GM12878 (cell line): Measurements from ENCODE around the gene HS6ST3. TPM values are rescaled to one million over a fixed set of nuclear protein-coding genes. Genes with fewer than 3 reads are reported as not detected.

Experiments
- ATAC-seq: fragments of 200-7000 bp; cut with Tn5 transposase; 3 replicates; pipeline ENCODE4 v1.9.1; 2020; ENCODE audit warnings: mild to moderate bottlenecking, moderate library complexity
- BruUV-seq: library from RNA; stranded (reverse); fragments of 400-500 nt; replicated peaks from 2 replicates; lab custom pipeline; 2021; lab: Mats Ljungman, UMichigan
- CTCF ChIA-PET: fragments of 300-600 bp; sonication (Branson Sonifier 250); formaldehyde crosslinking; extraction: SDS; loops from one replicate; lab custom pipeline; 2021; ENCODE audit warnings: inconsistent platforms; lab: Yijun Ruan, JAX
- POLR2A ChIA-PET: fragments of 350-600 bp; formaldehyde crosslinking; extraction: SDS; loops from one replicate; lab custom pipeline; 2021; ENCODE audit warnings: inconsistent platforms; lab: Charles Lee
- RAD21 ChIA-PET: fragments of 300-600 bp; sonication (Branson Sonifier 250); formaldehyde crosslinking; loops from one replicate; lab custom pipeline; 2023; ENCODE audit warnings: antibody characterized with exemption; ENCODE audit not compliant: unreplicated experiment; lab: Charles Lee
- SMC1A ChIA-PET: fragments of 300-600 bp; sonication (Branson Sonifier 250); formaldehyde crosslinking; loops from one replicate; lab custom pipeline; 2023; ENCODE audit not compliant: unreplicated experiment, uncharacterized antibody; lab: Charles Lee
- DNase-seq: peaks from one replicate; pipeline ENCODE4 v3.0.0-alpha.2; 2011; ENCODE audit warnings: low read depth, low spot score
- FAIRE-seq: peaks from 3 replicates; lab custom pipeline; 2011; peaks lifted over from hg19 to GRCh38; lab: Jason Lieb, UNC
- H2AFZ ChIP-seq: 2 replicates; pipeline ENCODE4 v1.6.0; 2011; ENCODE audit warnings: low read depth, low read length, control low read depth; ENCODE audit not compliant: control insufficient read depth
- H3K27ac ChIP-seq: 2 replicates; pipeline ENCODE4 v1.5.1; 2011; ENCODE audit warnings: control low read depth; ENCODE audit not compliant: control insufficient read depth, insufficient read depth
- H3K27me3 ChIP-seq, 2 experiments: replicated peaks in 1 of 2; 2 replicates each; pipeline versions ENCODE4 v1.6.0 to v1.6.1; 2011; ENCODE audit warnings: low read length in 1 of 2; ENCODE audit not compliant: control insufficient read depth in 2 of 2, insufficient read depth in 2 of 2
- H3K36me3 ChIP-seq, 2 experiments: 2 replicates each; pipeline ENCODE4 v1.5.1; 2011; ENCODE audit warnings: low read length in 1 of 2; ENCODE audit not compliant: control insufficient read depth in 2 of 2, insufficient read depth in 2 of 2
- H3K4me1 ChIP-seq: 2 replicates; pipeline ENCODE4 v1.6.1; 2011; ENCODE audit warnings: mild to moderate bottlenecking, low read length, moderate library complexity, mixed read lengths; ENCODE audit not compliant: control insufficient read depth, insufficient read depth
- H3K4me2 ChIP-seq: 2 replicates; pipeline ENCODE4 v1.6.0; 2011; ENCODE audit warnings: control low read depth; ENCODE audit not compliant: control insufficient read depth, insufficient read depth
- H3K4me3 ChIP-seq: fragments of 200-600 bp; sonication (generic); 2 replicates; pipeline ENCODE4 v1.5.1; 2016
- H3K79me2 ChIP-seq: 2 replicates; pipeline ENCODE4 v1.6.0; 2011; ENCODE audit warnings: low read length; ENCODE audit not compliant: control insufficient read depth, insufficient read depth
- H3K9ac ChIP-seq: 2 replicates; pipeline ENCODE4 v1.8.0; 2011; ENCODE audit warnings: low read length, control low read depth, mixed read lengths; ENCODE audit not compliant: control insufficient read depth, insufficient read depth
- H3K9me3 ChIP-seq: replicated peaks from 3 replicates; pipeline ENCODE4 v1.5.1; 2011; ENCODE audit warnings: mild to moderate bottlenecking, low read length; ENCODE audit not compliant: control insufficient read depth, insufficient read depth
- H4K20me1 ChIP-seq: 2 replicates; pipeline ENCODE4 v1.6.0; 2011; ENCODE audit not compliant: control insufficient read depth, insufficient read depth
- ASH2L ChIP-seq: fragments of 300-600, 200-600 bp; sonication (generic); IDR thresholded peaks from 2 replicates; pipeline ENCODE4 v1.6.1; 2017; ENCODE audit warnings: low read depth, mild to moderate bottlenecking, borderline replicate concordance
- DPF2 ChIP-seq: fragments of 450-650 bp; IDR thresholded peaks from 2 replicates; pipeline ENCODE4 v1.6.1; 2017; ENCODE audit warnings: mild to moderate bottlenecking
- IKZF2 ChIP-seq, 2 experiments: fragments of 450-650 bp; IDR thresholded peaks; 2 replicates each; pipeline ENCODE4 v1.6.1; 2017; ENCODE audit warnings: mild to moderate bottlenecking in 2 of 2, moderate library complexity in 2 of 2
- POLR2AphosphoS2 ChIP-seq: IDR thresholded peaks from 2 replicates; pipeline ENCODE4 v1.6.1; 2011; ENCODE audit warnings: low read depth, mild to moderate bottlenecking, low read length, improper control_type of control experiment, moderate library complexity
- POU2F2 ChIP-seq: IDR thresholded peaks from 3 replicates; pipeline ENCODE4 v1.6.1; 2011; ENCODE audit warnings: low read depth, mild to moderate bottlenecking, low read length, borderline replicate concordance
- RBBP5 ChIP-seq: fragments of 200-600 bp; sonication (generic); conservative IDR thresholded peaks from 2 replicates; pipeline ENCODE4 v1.6.1; 2016
- SMAD5 ChIP-seq: IDR thresholded peaks from 2 replicates; pipeline ENCODE4 v1.6.1; 2016; ENCODE audit warnings: antibody characterized with exemption, low read depth
- SPI1 ChIP-seq: IDR thresholded peaks from 2 replicates; pipeline ENCODE4 v1.6.1; 2011; ENCODE audit warnings: low read depth, mild to moderate bottlenecking, low read length, moderate library complexity, borderline replicate concordance; ENCODE audit not compliant: insufficient read depth
- STAT1 ChIP-seq: fragments of 450-650 bp; conservative IDR thresholded peaks from 2 replicates; pipeline ENCODE4 v1.6.1; 2014; ENCODE audit warnings: antibody characterized with exemption, mild to moderate bottlenecking
- TCF3 ChIP-seq: IDR thresholded peaks from 2 replicates; pipeline ENCODE4 v1.6.1; 2012; ENCODE audit warnings: low read depth, mild to moderate bottlenecking, low read length, borderline replicate concordance; ENCODE audit not compliant: insufficient read depth
- ZNF217 ChIP-seq: fragments of 450-650 bp; IDR thresholded peaks from 2 replicates; pipeline ENCODE4 v1.6.1; 2017; ENCODE audit warnings: antibody characterized with exemption, mild to moderate bottlenecking
- ZNF24 ChIP-seq: fragments of 450-650 bp; IDR thresholded peaks from 2 replicates; pipeline ENCODE4 v1.6.1; 2017; ENCODE audit warnings: antibody characterized with exemption, mild to moderate bottlenecking
- WGBS: methylation state at CpG from one replicate; pipeline ENCODE4 v1.1.6; 2016; ENCODE audit warnings: low lambda C conversion rate; ENCODE audit not compliant: insufficient replicate concordance, insufficient coverage; ENCODE audit errors: missing lambda C conversion rate; 5-methylcytosine and 5-hydroxymethylcytosine counted together
- in situ Hi-C: fragments of 300-500 bp; cut with MboI; formaldehyde crosslinking; loops from 9 replicates; pipeline ENCODE4 v1.14.3; 2018; ENCODE audit warnings: mixed read lengths
- intact Hi-C: fragments of 100-400 bp; cut with micrococcal nuclease; formaldehyde crosslinking; loops from one replicate; pipeline ENCODE4 v1.14.2; 2022; ENCODE audit not compliant: unreplicated experiment
- polyA plus RNA-seq, 11 experiments: library from polyadenylated mRNA; depleted of rRNA in 4 of 11; unstranded in 6 of 11; stranded (reverse) in 5 of 11; fragments of >200 nt; fragmentation: Nextera tagmentation in 4 of 11; fragmentation: Illumina TruSeq in 1 of 11; extraction: Ambion mirVana in 4 of 11; extraction: Trizol in 1 of 11; gene quantifications; 1 replicate in 1 of 11; 2 replicates in 10 of 11; pipeline versions ENCODE4 v1.2.1 to v1.2.3, GENCODE V29; 2011 to 2016; ENCODE audit warnings: inconsistent platforms in 2 of 11, missing spikeins in 2 of 11, low read depth in 1 of 11
- total RNA-seq, 4 experiments: library from RNA; depleted of rRNA in 3 of 4; stranded (reverse); fragments of >200 nt in 3 of 4; fragmentation: Illumina TruSeq in 1 of 4; extraction: Trizol in 1 of 4; gene quantifications; 2 replicates each; pipeline versions ENCODE4 v1.2.1 to v1.2.3, GENCODE V29; 2013 to 2021

Gene HS6ST3
- total and polyA plus RNA-seq, 10 of the 15 experiments (the other 5 are each of a cell fraction or from before 2014, with no cell fraction given): under 0.01 to 2.9 TPM; not detected in 8

DNA sequence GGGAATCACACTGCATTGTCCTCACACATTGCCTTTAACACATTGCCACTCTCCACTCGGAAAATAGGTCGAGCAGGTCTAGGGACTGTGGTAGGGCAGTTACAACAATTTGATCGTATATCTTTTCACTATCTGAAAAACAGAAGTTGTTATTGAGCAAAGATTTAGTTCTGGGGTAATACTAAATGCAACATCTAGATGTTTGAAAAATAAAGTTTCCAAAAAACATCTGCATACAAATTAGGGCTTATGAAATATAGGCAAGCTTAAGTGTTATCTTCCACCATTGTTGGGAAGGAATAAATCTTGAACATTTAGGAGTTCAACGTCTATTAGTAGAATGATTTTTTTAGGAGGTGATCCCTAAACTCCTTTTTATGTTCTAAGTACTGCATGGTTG lies 768 bp upstream of the HS6ST3 start:
- Histone ChIP-seq H4K20me1 (no peaks in the 10 kb centered on the region), H3K27me3 (peaks cover 13 to 27% of the 10 kb centered on the region in 2 experiments)
- no TSS peak for BruUV-seq
- no peak for TF ChIP-seq ZNF24
- no peak for TF ChIP-seq SPI1
- no peak for TF ChIP-seq SMAD5
- no peak for TF ChIP-seq STAT1
- TF ChIP-seq TCF3: no peak
- TF ChIP-seq POU2F2: no peak
- TF ChIP-seq, all 136 proteins: peak for 0
- ATAC-seq (no peak), DNase-seq (no peak), FAIRE-seq (no peak)
- ChIA-PET CTCF (no interaction called here), RAD21 (no interaction called here), POLR2A (no interaction called here), SMC1A (interaction anchor here (0.8 kb wide), 1 partner anchor 14 kb away, joined by 3 read pairs; no protein-coding TSS in a partner anchor)
- Histone ChIP-seq H3K4me3 (no peak overlapping the region), H3K9me3 (no peaks in the 10 kb centered on the region), H3K9ac (no peak overlapping the region), H3K4me1 (no peaks in the 10 kb centered on the region), H3K79me2 (no peaks in the 10 kb centered on the region), H2AFZ (no peak overlapping the region), H3K27ac (no peak overlapping the region), H3K4me2 (no peak overlapping the region), H3K36me3 (no peaks in the 10 kb centered on the region)
- intact Hi-C loops (no loop called here), in situ Hi-C loops (no loop called here)
- 22% methylated on average over 4 of the region's 4 CpGs for WGBS

GRCh38 chr13:96090240-96091101 lies 564 bp downstream of the HS6ST3 start:
- SMC1A ChIA-PET: no interaction called here
- in situ Hi-C loops (no loop called here), intact Hi-C loops (no loop called here)
- 2% methylated on average over 62 of the region's 133 CpGs for WGBS
- CTCF ChIA-PET: no interaction called here
- H3K36me3 ChIP-seq: no peaks in the 10 kb centered on the region
- FAIRE-seq (no peak), ATAC-seq (no peak; the same call in 2 of the 3 replicates), DNase-seq (no peak)
- no peak overlapping the region for H2AFZ ChIP-seq
- TF ChIP-seq ZNF217 (no peak), RBBP5 (no peak), ASH2L (no peak), IKZF2 (IDR thresholded peaks at IDR 0.05) (no peak), POLR2AphosphoS2 (no peak), DPF2 (no peak)
- H3K27me3 ChIP-seq: peaks cover 13 to 30% of the 10 kb centered on the region in 2 experiments
- no peak overlapping the region for H3K9ac ChIP-seq
- 0 out of 2 replicates have a peak overlapping the region, but pooled peaks have one; percentile 33 for H3K4me3 ChIP-seq
- no peaks in the 10 kb centered on the region for H3K9me3 ChIP-seq
- POLR2A ChIA-PET: no interaction called here
- no peak overlapping the region for H3K27ac ChIP-seq
- no TSS peak for BruUV-seq
- H3K4me2 ChIP-seq: peak overlapping the region; percentile 75; the same call in 1 of the 2 replicates
- RAD21 ChIA-PET: no interaction called here
- H3K4me1 ChIP-seq: no peaks in the 10 kb centered on the region
- H3K79me2 ChIP-seq: no peaks in the 10 kb centered on the region
- no peaks in the 10 kb centered on the region for H4K20me1 ChIP-seq
